ENCODE data around the gene MTG2. TPM values are rescaled to one million over a fixed set of nuclear protein-coding genes. Genes with fewer than 3 reads are reported as not detected.

Gene MTG2
- polyA plus RNA-seq, 1 of the 3 experiments (the other 2 are of a cell fraction): 42.9 TPM

DNA sequence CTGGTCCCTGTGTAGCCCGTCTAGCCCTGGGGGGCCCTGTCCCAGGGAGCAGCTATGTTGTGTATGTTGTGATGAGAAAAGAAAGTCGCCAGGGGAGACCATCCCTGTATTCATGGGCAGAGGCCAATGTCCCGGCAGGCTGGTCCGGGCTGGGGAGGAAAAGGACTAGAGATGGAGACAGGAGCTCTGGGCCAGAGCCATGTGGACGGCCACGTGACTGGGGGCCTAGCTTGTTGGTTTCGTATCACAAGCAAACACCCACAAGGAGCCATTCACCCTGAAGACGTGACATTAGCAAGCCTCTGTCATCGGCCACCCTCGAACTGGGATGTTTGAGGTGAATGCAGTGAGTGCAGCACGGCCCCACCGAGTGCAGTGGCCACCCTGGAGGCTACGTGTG, 40.1 kb downstream of the MTG2 start (continued):
- TF ChIP-seq, protein P1, sequence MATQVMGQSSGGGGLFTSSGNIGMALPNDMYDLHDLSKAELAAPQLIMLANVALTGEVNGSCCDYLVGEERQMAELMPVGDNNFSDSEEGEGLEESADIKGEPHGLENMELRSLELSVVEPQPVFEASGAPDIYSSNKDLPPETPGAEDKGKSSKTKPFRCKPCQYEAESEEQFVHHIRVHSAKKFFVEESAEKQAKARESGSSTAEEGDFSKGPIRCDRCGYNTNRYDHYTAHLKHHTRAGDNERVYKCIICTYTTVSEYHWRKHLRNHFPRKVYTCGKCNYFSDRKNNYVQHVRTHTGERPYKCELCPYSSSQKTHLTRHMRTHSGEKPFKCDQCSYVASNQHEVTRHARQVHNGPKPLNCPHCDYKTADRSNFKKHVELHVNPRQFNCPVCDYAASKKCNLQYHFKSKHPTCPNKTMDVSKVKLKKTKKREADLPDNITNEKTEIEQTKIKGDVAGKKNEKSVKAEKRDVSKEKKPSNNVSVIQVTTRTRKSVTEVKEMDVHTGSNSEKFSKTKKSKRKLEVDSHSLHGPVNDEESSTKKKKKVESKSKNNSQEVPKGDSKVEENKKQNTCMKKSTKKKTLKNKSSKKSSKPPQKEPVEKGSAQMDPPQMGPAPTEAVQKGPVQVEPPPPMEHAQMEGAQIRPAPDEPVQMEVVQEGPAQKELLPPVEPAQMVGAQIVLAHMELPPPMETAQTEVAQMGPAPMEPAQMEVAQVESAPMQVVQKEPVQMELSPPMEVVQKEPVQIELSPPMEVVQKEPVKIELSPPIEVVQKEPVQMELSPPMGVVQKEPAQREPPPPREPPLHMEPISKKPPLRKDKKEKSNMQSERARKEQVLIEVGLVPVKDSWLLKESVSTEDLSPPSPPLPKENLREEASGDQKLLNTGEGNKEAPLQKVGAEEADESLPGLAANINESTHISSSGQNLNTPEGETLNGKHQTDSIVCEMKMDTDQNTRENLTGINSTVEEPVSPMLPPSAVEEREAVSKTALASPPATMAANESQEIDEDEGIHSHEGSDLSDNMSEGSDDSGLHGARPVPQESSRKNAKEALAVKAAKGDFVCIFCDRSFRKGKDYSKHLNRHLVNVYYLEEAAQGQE (IDR thresholded peaks at IDR 0.05; ENCODE audit: low read depth, low read length): no peak
- no peak for TF ChIP-seq RCOR1 (IDR thresholded peaks at IDR 0.05; ENCODE audit: low read length)
- no peak for TF ChIP-seq RXRA (IDR thresholded peaks at IDR 0.05; ENCODE audit: borderline replicate concordance, low read depth)
- TF ChIP-seq JUND (IDR thresholded peaks at IDR 0.05): no peak
- TF ChIP-seq, protein P2, sequence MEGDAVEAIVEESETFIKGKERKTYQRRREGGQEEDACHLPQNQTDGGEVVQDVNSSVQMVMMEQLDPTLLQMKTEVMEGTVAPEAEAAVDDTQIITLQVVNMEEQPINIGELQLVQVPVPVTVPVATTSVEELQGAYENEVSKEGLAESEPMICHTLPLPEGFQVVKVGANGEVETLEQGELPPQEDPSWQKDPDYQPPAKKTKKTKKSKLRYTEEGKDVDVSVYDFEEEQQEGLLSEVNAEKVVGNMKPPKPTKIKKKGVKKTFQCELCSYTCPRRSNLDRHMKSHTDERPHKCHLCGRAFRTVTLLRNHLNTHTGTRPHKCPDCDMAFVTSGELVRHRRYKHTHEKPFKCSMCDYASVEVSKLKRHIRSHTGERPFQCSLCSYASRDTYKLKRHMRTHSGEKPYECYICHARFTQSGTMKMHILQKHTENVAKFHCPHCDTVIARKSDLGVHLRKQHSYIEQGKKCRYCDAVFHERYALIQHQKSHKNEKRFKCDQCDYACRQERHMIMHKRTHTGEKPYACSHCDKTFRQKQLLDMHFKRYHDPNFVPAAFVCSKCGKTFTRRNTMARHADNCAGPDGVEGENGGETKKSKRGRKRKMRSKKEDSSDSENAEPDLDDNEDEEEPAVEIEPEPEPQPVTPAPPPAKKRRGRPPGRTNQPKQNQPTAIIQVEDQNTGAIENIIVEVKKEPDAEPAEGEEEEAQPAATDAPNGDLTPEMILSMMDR (IDR thresholded peaks at IDR 0.05): no peak
- TF ChIP-seq, protein P3, sequence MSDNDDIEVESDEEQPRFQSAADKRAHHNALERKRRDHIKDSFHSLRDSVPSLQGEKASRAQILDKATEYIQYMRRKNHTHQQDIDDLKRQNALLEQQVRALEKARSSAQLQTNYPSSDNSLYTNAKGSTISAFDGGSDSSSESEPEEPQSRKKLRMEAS (IDR thresholded peaks at IDR 0.05; ENCODE audit: low read depth): no peak
- TF ChIP-seq SMC3 (IDR thresholded peaks at IDR 0.05; ENCODE audit: low read depth, low read length): no peak
- no peak for TF ChIP-seq FOXJ3 (CRISPR knock-in tag; IDR thresholded peaks at IDR 0.05)
- TF ChIP-seq POLR2AphosphoS5 (IDR thresholded peaks at IDR 0.05; ENCODE audit: low read depth, low read length): no peak

DNA sequence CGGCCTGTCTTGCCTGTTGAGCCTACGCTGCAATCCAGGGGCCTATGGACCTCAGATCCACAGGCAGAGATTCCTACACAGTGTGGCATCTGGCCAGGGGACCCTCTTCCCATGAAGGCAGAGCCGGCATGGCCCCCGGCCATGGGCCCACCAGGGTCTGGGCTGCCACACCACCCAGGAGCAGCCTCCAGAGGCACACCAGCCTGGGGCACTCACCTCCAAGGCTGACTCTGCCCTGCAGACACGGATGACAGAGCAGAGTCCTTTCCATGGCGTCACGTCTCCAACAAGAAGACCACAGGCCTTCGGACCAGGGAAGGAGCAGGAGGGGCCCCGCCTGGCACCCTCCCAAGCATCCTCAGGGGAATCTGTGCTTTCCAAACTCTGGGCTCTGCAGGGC, 40.7 kb downstream of the MTG2 start:
- Histone ChIP-seq H3K4me2 (no peak overlapping the region), H3K4me1 (ENCODE audit: control insufficient read depth in 1 of 2, insufficient read depth in 2 of 2, low read depth in 1 of 2, low read length in 1 of 2) (peaks cover 0 to 18% of the 10 kb centered on the region in 2 experiments; a peak in 1 of 4 replicates), H3K36me3 (replicated peaks in 1 of 2; ENCODE audit: control insufficient read depth in 1 of 2, insufficient read depth in 2 of 2, low read length in 1 of 2) (no peaks in the 10 kb centered on the region), H4K20me1 (ENCODE audit: insufficient read depth) (0 out of 2 replicates have a peak, but pooled peaks cover 8% of the 10 kb centered on the region), H3K9me2 (no peaks in the 10 kb centered on the region), H3F3A (replicated peaks; ENCODE audit: insufficient read depth) (no peaks in the 10 kb centered on the region), H3K9ac (no peak overlapping the region), H3K4me3 (ENCODE audit: low read depth in 2 of 2, low read length in 1 of 2) (no peak overlapping the region), H3K79me2 (ENCODE audit: insufficient read depth) (no peaks in the 10 kb centered on the region), H3K9me3 (no peaks in the 10 kb centered on the region), H2AFZ (ENCODE audit: low read depth) (no peak overlapping the region), H3K27me3 (ENCODE audit: insufficient read depth) (peaks cover 40% of the 10 kb centered on the region), H3K27ac (ENCODE audit: low read depth in 2 of 2, low read length in 1 of 2) (no peak overlapping the region)
- CTCF ChIA-PET: no interaction called here
- no peak for DNase-seq
- WGBS (ENCODE audit: low lambda C conversion rate): 60% methylated on average over 5 of the region's 9 CpGs
- POLR2A ChIA-PET: no interaction called here
- TF ChIP-seq NRF1 (IDR thresholded peaks at IDR 0.05; ENCODE audit: low read depth, low read length): no peak
- no peak for TF ChIP-seq TAF1 (IDR thresholded peaks at IDR 0.05; ENCODE audit: borderline replicate concordance, low read depth, low read length)
- no peak for TF ChIP-seq RXRA (IDR thresholded peaks at IDR 0.05; ENCODE audit: borderline replicate concordance, low read depth)
- no peak for TF ChIP-seq ELF1 (IDR thresholded peaks at IDR 0.05)
- TF ChIP-seq, protein P4, sequence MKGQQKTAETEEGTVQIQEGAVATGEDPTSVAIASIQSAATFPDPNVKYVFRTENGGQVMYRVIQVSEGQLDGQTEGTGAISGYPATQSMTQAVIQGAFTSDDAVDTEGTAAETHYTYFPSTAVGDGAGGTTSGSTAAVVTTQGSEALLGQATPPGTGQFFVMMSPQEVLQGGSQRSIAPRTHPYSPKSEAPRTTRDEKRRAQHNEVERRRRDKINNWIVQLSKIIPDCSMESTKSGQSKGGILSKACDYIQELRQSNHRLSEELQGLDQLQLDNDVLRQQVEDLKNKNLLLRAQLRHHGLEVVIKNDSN (IDR thresholded peaks at IDR 0.05; ENCODE audit: borderline replicate concordance, low read depth): no peak
- TF ChIP-seq, protein P3 (IDR thresholded peaks at IDR 0.05; ENCODE audit: low read depth): no peak
- no peak for TF ChIP-seq CHD2 (IDR thresholded peaks at IDR 0.05; ENCODE audit: low read length, partially characterized antibody)
- TF ChIP-seq, protein P5, sequence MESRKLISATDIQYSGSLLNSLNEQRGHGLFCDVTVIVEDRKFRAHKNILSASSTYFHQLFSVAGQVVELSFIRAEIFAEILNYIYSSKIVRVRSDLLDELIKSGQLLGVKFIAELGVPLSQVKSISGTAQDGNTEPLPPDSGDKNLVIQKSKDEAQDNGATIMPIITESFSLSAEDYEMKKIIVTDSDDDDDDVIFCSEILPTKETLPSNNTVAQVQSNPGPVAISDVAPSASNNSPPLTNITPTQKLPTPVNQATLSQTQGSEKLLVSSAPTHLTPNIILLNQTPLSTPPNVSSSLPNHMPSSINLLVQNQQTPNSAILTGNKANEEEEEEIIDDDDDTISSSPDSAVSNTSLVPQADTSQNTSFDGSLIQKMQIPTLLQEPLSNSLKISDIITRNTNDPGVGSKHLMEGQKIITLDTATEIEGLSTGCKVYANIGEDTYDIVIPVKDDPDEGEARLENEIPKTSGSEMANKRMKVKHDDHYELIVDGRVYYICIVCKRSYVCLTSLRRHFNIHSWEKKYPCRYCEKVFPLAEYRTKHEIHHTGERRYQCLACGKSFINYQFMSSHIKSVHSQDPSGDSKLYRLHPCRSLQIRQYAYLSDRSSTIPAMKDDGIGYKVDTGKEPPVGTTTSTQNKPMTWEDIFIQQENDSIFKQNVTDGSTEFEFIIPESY (IDR thresholded peaks at IDR 0.05; ENCODE audit: borderline replicate concordance, low read depth): no peak
- no peak for TF ChIP-seq MEF2A (IDR thresholded peaks at IDR 0.05; ENCODE audit: borderline replicate concordance, low read depth)
- no peak for TF ChIP-seq GABPA (IDR thresholded peaks at IDR 0.05; ENCODE audit: low read depth)
- TF ChIP-seq, protein P6, sequence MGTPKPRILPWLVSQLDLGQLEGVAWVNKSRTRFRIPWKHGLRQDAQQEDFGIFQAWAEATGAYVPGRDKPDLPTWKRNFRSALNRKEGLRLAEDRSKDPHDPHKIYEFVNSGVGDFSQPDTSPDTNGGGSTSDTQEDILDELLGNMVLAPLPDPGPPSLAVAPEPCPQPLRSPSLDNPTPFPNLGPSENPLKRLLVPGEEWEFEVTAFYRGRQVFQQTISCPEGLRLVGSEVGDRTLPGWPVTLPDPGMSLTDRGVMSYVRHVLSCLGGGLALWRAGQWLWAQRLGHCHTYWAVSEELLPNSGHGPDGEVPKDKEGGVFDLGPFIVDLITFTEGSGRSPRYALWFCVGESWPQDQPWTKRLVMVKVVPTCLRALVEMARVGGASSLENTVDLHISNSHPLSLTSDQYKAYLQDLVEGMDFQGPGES (IDR thresholded peaks at IDR 0.05; ENCODE audit: low read depth, low read length): no peak
- no peak for TF ChIP-seq TCF12 (IDR thresholded peaks at IDR 0.05)
- TF ChIP-seq YY1 (IDR thresholded peaks at IDR 0.05; ENCODE audit: low read depth): no peak
